T follicular helper cell (primary cell): ENCODE measurements around the gene BDP1.
"Not testable (repeated sequence)": the region's sequence is repeated elsewhere in the genome, so short reads cannot be mapped to it uniquely, and the experiment has no call there.

Experiments
- DNase-seq: peaks from one replicate; pipeline ENCODE4 v3.0.0-alpha.2; 2020; ENCODE audit warnings: low read depth

Gene BDP1

GRCh38 chr5:71457106-71457505 lies 1.7 kb downstream of the BDP1 start:
- DNase-seq: no peak

- DNase-seq: no peak
Measured at GRCh38 chr5:71460693-71461092, 5.2 kb downstream of the BDP1 start.

GRCh38 chr5:71461360-71461759 lies 5.9 kb downstream of the BDP1 start:
- DNase-seq: no peak

- DNase-seq: no peak
Measured at GRCh38 chr5:71471193-71471592, 15.7 kb downstream of the BDP1 start.

- DNase-seq: no peak
Measured at GRCh38 chr5:71475788-71476384, 20.4 kb downstream of the BDP1 start.

GRCh38 chr5:71481441-71481840 lies 26.0 kb downstream of the BDP1 start:
- DNase-seq: no peak

- DNase-seq: no peak
Measured at GRCh38 chr5:71482132-71482531, 26.7 kb downstream of the BDP1 start.

GRCh38 chr5:71483355-71483754 lies 27.9 kb downstream of the BDP1 start:
- no peak for DNase-seq

GRCh38 chr5:71492817-71493615 lies 37.6 kb downstream of the BDP1 start:
- DNase-seq: no peak

GRCh38 chr5:71494202-71494601 lies 38.8 kb downstream of the BDP1 start:
- not testable (repeated sequence) for DNase-seq

GRCh38 chr5:71498756-71499155 lies 43.3 kb downstream of the BDP1 start:
- DNase-seq: not testable (repeated sequence)

GRCh38 chr5:71503536-71503935 lies 48.1 kb downstream of the BDP1 start:
- DNase-seq: no peak

- no peak for DNase-seq
Measured at GRCh38 chr5:71522151-71522550, 66.7 kb downstream of the BDP1 start.

- not testable (repeated sequence) for DNase-seq
Measured at GRCh38 chr5:71525611-71526010, 70.2 kb downstream of the BDP1 start.

- no peak for DNase-seq
Measured at GRCh38 chr5:71528206-71528605, 72.8 kb downstream of the BDP1 start.

- DNase-seq: no peak
Measured at GRCh38 chr5:71529682-71530081, 74.2 kb downstream of the BDP1 start.

- no peak for DNase-seq
Measured at GRCh38 chr5:71533142-71533541, 77.7 kb downstream of the BDP1 start.

- no peak for DNase-seq
Measured at GRCh38 chr5:71533615-71534014, 78.2 kb downstream of the BDP1 start.

GRCh38 chr5:71537687-71538086 lies 82.2 kb downstream of the BDP1 start:
- DNase-seq: no peak

GRCh38 chr5:71550885-71551284 lies 95.4 kb downstream of the BDP1 start:
- not testable (repeated sequence) for DNase-seq

GRCh38 chr5:71551582-71551981 lies 96.1 kb downstream of the BDP1 start:
- DNase-seq: not testable (repeated sequence)

- DNase-seq: not testable (repeated sequence)
Measured at GRCh38 chr5:71552026-71552749, 96.7 kb downstream of the BDP1 start.

- no peak for DNase-seq
Measured at GRCh38 chr5:71563161-71563560, 107.7 kb downstream of the BDP1 start.
